ENCODE results near the gene ALDH1A3.
A peak's percentile ranks its signal among the peaks of the same experiment; 100 is the strongest.

ALDH1A3 gene

DNA sequence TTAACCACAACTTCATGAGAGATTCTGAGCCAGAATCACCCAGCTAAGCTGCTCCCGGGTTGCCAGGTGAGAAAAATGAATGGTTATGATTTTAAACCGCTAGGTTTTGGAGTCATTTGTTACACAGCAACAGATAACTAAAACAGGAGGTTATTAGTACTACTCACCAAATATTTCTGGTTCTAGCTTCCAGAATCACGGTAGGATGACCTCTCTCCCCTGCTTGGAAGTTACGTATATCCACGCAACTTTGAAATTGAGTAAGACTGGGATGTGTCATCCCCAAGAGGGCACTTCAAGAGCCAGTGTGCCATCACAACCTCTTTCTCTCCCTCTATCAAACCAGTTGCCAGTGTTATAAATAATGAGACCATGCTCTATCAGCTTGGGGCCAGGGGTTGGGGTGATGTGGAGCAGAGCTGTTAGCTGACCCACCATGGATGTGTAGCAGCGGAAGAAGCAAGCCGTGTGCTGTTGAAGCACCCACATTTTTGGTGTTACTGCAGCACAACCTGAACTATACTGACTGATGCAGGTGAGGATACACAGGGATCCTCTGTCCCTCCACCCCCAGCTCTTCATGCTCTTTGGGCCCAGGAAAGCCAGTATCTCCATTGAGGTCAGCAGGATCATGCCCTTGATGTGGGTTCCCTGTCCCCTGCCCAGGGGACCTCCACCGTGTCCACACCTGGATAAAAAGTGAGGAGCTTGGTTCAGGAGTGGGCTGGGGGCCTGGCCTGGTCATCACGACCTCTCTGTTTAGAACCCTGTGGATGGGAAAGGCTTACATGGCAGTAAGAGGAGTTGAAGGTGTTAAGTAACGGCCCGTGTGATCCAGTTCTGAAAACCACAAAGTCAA lies 19.4 kb upstream of the ALDH1A3 start:
- no peak for DNase-seq

DNA sequence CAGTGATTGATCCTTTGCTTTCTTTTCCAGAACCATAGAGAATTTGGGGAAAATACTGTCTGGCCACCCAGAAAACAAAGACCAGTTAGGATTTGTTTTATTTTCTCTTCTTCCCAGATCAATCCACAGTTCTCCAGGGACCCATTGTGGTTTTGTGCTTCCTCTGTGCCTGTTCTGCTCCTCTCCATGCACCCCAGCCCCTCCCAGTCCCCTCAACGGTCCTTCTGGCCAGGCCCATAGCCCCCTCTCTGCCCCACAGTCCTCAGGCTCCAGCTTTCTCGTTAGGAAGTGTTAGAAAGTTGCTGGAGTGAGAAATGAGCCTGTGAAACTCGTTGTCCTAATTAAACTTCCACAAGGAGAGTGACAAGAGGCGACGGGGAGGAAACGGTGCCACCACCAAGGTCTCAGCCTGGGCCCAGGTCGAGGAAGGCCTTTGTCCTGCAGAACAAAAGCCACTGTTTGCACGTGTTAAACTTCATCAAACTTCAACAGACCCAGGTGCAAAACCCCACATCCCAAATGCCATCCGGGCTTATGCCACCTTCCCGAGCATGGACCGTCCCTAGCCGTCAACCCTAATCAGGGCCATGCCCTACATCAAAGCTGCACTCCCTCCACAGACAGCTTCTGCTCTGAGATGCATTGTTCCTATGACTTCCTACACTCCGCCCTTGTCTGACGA lies 18.7 kb upstream of the ALDH1A3 start:
- DNase-seq: no peak

DNA sequence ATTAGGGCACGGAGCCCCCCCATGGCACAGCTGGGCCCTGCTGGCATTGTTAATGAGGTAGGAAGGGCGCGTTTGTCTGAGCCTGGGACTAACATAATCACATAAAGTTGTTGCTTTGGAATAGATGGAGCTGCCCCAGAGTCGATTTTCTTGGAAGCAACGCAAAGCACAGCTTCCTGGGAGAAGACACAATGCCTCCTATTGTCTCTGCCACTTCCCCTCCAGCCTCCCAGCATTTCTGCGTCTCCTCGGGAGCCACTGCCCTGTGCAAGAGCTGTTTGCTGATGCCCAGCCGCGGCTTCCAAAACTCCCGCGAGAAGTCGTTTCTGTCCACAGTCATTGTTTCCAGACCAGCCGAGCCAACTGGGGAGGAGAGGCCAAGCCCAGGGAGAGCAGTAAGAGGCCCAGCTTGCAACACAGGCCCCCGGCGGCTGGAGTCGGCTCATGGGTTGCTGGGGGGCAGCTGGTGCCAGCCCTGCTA lies 18.1 kb upstream of the ALDH1A3 start:
- DNase-seq: no peak

DNA sequence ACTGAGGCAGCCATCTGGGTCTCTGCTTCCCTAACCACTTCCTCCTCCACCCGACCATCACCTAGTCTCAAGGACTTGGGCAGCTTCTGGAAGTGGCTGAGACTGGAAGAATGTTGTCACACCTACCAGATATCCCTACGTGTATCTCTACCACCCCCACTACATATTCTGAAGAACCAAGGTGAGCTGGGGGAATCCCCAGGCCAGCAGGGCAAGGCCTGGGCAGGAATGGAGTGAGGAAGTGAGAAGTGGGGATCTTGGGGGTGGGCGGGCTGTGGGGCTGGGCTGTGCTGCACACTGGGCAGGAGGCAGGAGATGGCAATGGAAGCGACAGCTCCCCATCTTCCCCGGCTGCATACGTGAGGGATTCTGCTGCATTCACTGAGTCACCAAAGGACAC lies 17.5 kb upstream of the ALDH1A3 start:
- DNase-seq: no peak

DNA sequence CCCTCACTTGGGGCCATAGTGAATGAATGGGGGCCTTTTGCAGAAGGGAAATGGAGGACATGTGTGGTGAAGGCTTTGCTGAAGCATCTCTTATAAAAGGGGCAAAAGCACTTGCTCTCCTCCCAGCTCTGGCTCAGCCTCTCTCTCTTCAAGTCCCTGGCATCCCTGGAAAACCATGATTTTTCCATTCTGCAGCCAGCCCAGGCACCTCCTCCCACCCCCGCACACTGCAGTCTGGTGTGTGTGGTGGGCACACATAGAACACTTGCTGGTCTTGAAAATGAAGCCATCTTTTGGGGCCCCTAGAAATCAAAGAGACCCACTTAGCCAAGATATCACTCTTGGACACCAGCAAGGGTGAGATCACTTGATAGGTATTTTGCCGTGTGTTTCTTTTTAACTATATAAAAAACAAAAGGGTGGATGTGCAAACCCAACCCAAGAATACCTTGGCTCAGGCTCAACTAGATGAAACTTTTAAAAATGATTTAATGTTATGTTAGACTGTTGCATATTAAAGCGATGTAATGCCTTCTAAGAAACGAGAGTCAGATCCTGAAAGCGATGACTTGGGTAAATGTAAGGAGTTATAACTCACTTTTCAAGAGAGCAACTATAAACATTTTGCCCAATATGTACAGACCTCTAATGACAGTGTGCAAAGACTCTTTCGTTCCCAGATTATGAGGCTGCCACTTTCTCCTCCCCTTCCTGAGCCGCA lies 16.4 kb upstream of the ALDH1A3 start:
- DNase-seq: no peak

DNA sequence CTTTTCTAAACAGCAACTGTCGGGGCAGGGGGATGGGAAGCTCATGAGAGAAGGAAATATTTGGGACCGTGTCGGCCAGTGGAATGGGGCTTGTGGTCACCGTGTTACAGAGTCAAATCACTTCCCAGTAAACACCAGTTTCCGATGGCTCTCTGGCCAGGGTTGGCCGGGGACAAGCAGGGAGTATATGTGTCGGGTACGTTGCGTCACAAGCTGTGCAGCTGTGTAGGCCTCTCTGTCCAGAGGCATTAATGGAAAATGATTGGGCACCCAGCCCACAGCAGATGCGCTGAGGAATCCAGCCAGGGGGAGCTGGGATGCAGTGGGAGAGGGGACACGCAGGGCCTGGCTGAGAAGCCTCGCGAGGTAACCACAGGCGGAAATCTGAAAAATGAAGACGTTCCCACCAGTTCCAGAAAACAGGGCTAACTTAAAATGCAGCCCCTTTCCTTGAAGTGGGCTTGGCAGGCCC lies 15.8 kb upstream of the ALDH1A3 start:
- DNase-seq: no peak

DNA sequence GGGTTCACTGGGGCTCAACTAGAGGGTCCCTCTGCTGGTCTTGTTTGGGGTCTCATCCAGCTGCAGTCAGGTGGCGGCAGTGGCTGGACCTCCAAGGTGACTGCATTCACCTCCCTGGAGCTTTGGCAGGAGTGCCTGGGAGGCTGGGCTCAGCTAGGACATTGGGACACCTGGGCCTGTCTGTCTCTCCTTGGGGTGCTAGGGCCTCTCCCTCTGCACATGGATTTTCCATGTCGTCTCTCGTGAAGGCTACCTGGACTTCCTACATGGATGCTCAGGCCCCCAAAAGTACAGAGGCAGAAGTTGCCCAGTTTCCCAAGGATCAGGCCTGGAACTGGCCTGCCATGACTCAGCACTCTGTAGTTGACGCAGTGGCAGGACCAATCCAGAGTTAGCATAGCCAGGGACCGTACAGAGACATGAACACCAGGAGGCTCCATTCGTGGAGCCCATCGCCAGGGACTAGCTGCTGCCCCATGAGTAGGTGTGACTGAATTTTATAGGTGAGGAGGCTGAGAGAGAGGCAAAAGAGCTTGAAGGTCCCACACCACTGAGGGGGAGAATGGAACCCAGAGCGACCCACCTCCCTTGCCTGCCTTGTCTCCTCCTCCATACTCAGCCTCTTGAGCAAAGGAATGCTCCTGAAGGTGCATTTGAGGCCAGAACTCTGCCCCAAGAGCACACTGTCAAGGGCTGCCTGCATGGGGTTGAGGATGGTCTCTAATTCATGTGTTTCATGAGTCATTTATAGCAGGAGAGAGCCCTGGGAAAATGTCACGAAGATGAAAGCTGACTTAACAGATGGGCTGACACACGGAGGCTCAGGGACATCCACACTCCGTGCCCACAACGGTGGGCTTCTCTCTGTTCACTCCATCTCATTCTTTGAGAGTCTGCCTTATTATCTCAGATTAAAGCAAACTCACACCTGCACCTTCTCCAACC lies 13.0 kb upstream of the ALDH1A3 start:
- no peak for DNase-seq

DNA sequence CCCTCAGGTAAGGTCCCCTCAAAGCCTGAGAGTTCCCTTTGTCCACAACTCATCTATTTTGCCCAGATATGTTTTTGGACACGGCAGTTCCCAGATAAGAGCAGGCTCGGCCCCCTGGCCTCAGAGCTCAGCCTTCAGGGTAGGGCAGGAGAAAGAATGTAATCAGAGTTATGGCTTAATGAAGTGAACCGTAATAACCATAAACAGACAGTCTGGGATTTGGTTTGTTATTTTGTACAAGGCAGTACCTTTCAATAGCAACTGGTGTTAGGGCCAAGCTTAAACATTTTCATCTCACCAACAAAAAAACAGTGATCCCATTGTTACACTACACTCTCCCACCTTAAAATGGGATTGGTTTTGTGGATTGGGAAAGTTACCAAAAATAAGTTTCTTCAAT lies 12.2 kb upstream of the ALDH1A3 start:
- DNase-seq: no peak

DNA sequence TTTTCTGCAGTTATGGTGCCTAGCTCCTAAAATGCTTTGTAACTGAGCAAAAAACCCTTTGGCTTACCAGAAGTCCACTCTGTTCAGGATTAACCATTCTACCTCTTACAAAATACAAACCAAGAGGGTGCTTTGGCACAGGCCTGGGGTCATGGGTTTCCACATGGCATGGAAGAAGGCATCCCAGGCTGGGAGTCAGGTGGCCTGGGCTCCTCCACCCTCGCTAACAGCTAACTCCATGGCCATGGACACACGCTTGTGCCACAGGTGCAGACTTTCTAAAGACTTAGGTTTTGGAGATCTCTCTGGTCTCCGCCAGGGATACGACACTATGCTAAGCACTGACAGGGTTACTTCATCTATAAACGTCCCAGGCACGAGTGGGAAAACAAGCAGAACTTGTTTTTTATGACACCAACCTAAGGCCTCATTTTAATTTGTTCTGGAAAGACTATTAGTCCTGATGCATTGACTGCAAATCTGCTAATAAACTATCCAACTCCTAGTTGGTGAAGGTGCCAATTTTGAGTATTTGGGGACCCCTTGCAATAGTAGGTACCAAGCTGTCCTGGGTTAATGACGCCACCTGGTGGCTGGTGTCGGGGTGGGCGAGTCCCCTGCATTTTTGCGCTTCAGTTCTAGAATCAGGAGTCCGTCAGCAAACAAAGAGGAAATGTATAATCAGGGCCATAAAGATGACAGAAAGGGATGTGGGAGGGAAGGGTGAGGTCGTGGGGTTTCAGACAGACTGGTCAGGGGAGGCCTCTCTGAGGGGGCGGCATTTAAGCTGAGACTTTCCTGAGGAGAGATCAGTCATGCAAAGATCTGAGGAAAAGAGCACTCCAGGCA lies 10.3 kb upstream of the ALDH1A3 start:
- peak; percentile 30 to 46 (median 32) for DNase-seq

DNA sequence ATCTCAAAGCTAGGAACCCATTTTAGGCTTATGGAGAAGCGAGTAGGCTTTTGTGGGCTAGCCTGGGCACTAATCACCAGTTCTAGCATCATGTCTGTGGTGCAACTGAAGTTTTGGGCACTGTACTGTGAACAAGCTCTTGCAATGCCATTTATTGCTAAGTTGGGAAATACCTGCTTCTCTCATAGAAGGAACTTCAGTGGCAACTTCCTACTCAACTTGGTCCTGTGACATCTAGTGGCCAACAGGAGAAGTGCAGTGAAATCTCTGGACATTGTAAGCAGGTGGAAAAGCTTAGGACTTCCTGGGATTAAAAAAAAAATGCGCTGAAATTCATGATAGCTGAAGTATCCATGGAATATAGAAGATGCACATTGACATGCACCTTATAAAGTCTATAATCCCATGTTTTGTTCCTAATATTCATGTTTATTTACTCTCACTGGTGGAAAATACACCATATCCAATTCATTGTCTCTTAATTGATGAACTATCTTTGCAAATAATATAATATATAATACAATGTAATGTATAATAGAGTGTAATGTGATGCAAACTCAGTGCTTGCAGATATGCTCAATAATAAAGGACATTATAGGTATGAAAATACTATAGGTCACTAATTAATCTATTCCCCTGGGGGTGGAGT lies 6.5 kb upstream of the ALDH1A3 start:
- peak; percentile 83 to 94 (median 93) for DNase-seq

DNA sequence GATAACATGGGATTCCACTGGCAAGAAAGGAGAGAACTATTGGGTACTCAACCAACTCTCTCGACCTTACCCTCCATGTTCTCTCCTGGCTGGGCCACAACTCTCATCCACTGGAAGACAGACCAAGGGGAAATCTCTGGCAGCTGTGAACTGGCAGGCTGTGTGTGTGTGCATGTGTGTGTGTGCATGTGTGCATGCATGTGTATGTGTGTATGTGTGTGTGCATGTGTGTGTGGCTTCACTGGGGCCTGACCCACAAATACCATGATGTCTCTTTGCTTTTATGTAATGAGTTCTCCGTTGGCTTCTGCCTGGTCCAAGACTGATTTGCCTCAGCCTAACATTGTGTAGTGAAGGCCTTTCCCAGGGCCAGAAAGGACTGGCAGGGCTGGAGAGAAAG lies 4.1 kb upstream of the ALDH1A3 start:
- no peak for DNase-seq

DNA sequence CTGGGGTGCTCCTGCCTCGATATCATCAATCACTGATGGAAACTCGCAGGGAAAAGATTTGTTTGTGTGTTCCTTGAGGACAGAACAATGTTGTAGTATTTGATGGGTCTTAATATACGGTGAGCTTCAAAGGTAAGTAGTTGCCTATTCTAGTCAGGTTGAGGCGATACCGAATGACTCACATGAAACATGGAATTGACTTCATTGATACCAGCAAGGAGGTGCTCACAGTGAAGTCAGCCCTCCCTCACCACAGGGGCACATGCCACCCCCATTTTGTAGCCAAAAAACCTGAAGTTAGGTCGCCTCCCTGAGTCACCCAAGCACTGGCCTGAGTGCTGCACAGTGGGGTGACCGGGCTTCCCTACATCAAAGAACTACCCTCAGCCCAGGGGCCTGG lies 3.7 kb upstream of the ALDH1A3 start:
- no peak for DNase-seq

DNA sequence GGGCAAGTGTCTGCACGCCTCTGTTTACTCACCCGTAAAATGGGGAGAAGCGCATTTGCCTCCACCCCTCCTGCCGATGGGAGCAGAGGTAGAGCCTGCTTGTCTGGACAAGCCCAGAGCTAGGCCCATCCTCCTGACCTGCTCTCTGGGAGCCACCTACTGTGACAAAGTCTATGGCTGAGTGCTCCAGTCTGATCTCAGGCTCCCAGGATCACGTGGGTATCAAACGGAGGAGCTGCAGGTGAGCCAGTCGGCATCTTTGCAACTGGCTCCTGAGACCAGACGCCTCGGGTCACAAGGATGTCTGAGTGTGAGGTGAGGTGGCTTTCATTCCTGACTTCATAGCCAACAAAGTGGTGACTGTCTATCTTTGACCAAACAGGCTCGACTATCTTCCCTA lies 2.1 kb upstream of the ALDH1A3 start:
- DNase-seq: no peak

DNA sequence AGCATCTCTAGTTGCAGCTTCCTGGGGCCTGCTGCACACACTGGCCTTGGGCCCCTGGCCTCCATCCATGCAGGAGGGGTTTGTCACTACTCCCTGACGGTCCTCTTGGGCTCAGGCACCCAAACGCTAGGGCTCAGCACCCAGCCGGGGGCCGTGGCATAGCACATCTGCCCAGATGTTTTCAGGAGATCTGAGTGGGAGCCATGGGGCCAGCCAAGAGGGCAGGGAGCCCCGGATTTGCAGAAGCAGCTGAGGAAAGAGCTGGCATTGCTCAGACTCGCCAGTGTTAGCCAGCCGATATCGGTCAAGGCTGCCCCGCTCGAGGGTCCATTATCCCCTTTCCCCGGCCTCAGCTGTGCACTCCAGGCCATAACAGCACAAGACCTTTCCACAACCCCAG lies 1.5 kb upstream of the ALDH1A3 start:
- DNase-seq: no peak

DNA sequence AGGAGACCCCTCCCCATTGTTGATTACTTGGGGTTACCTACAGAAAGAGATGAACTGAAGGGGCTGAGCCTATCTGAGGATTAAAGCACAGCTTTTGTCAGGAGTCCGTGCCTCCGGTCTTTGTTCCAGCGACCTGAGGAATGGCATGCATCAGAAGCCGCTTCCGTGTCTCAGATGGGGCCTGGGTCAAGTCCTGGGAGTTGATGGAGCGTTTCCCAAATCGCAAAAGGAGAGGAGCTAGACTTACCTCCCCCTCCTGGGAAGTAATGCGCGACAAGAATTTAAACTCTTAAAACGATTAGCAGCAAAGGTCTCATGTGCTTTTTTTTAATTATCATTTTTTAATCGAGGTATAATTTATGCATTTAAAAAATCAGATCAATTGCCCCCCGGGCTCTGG lies 983 bp upstream of the ALDH1A3 start:
- no peak for DNase-seq

DNA sequence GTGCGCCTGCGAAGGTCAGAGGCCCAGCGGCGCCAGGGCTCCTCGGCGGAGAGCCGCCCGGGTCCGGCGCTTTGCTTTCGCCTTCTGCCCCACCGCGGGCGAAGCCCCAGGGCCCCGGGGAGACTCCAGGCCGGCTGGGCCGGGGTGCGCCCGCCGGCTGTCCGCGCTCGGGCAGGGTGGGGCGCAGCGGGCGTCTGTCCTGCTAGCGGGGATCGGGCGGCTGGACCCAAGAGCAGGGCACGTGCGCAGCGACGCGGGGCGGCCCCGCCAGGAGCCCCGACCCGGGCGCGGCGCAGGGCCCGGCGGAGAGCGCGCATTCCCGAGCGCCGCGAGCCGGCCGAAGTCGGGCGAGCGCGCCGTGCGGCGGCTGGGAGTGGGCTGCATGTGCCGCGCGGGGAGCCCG lies 569 bp upstream of the ALDH1A3 start:
- DNase-seq: peak in 2 of 3 donors; percentile 15 to 39

DNA sequence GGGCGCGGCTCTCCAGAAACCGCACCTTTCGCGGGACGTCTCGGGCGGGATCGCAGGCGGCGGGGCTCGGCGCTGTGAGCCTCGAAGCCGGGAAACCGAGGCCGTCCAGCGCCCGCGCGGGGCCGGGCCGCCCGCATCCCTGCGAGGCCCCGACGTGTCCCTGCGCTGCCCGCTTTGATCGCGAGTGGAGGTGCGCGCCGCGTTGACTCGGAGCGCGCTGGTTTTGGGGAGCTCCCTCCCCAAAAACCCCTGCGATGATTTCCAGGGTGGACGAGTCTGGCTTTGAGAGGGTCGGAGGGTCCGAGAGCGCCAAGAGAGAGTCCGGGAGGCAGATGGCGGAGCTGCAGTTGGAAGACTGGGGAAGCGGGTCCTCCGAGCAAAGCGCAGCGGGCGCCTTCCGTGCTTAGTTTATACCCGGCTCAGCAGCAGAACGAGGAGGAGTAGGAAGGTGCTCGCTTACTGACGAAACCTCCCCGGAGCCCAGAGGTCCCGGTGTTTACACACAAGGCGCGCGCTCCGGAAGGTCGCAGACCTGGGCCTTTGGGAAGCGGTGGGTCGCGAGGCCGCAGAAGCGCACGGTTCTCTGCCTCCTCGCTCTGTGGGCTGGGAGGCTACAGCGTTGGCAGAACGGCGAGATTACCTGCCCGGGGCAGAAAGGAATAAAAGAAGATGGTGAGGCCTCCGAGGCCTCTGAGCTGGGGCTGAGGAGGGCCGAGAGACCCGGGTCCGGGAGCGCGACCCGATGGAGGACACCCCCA lies 687 bp downstream of the ALDH1A3 start:
- DNase-seq: peak in 1 of 3 donors; percentile 12

DNA sequence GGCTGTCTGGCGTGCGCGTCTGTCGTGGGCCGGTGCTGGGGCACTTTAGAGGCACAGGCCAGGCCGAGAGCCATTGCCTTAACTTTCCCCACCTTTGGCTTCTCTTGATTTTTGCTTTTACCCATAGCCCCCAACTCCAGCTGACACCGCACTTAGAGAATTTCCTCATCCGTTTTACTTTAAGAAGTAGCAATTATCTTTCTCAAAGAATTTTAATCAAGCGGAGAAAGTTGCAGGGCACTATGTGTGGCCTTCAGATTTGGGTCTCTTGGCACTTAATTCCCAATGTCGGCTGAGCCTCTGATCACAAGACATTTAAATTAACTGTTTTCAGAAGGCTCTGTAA lies 1.2 kb downstream of the ALDH1A3 start:
- DNase-seq: no peak

DNA sequence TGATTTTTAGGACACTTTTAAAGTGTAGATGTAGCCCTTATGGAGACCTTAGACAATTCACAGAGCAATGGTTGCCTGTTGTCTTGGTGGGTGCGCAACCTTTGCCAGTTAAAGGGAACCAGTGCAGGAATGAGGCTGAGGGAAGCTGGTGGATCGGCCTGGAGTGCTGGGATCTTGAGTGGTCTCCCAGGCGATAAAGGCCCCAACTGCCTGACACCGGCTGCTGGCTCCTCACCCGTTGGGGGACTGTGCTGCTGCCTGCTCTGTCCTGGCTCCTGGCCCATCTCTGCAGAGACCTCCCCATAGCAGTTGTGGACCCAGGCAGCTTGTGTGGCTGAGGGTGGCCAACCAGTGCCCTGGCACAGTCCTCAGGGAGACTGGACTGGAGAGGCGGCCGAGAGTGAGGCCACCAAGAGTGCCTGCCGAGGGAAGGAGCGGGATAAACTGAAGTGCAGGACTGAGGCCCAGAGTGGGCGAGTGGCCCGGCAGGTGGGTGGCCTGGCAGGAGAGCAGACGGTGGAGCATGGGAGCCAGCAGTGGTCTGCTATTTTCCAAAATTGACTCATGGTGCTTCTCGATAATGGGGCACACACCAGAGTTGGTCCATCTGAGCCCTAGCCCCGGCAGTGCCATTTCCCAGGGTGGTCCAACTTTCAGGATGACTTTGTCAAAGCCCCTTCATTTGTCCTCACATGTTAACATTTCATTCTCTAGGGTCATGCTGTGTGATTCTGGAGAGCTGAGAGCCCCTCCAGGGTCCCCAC lies 2.1 kb downstream of the ALDH1A3 start:
- no peak for DNase-seq
